C4-2B (cell line): ENCODE data around the gene LRRC75B.
"Not testable (repeated sequence)": the region's sequence is repeated elsewhere in the genome, so short reads cannot be mapped to it uniquely, and the experiment has no call there.

ENCODE experiments used
- H3K27ac ChIP-seq: fragments of 450-650 bp; 2 replicates; pipeline ENCODE4 v1.5.1; 2017
- ZFX ChIP-seq: fragments of 450-650 bp; IDR thresholded peaks from 2 replicates; pipeline ENCODE4 v1.6.1; 2017
- TF ChIP-seq, protein P1 (sequence below): fragments of 450-650 bp; conservative IDR thresholded peaks from 2 replicates; pipeline ENCODE4 v1.5.1; 2017; ENCODE audit warnings: mild to moderate bottlenecking

The LRRC75B gene, protein sequence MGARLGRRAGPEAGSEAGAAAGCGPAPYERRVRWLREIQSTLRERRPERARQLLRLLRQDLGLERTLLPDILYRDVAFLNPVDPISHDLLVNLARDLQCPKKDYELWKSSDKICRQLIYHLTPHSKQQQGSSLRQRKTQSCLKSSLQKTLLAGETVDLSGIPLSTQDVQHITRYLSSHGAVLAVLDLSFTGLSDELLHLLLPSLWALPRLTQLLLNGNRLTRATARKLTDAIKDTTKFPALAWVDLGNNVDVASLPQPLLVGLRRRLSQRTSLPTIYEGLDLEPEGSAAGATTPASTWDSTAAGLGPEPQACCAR

DNA sequence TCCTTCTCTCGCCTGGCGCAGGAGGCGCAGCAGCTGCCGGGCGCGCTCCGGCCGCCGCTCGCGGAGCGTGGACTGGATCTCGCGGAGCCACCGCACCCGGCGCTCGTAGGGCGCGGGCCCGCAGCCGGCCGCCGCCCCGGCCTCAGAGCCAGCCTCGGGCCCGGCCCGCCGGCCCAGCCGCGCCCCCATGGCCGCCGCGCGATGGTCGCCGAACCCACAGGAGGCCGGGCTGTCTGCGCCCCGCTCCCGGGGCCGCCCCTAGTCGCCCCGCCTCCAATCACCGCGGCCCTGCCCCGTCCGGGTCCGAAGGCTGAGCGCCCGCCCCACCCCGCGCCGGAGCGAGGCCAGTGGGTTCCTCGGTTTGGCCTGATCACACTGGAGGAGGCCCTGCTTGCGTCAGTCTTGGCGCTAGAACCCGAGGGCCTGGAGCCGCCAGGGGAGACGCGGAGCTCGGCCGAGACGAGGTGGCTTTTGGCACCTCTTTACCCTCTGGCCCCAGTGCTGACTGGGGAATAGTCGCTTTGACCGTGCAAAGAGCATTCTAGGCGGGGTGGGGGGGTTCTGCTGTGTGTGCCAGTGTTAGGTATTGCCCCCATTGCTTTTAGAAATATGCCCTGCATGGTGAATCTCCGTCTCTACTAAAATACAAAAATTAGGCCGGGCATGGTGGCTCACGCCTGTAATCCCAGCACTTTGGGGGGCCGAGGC lies at the start of gene LRRC75B:
Gene LRRC75B, minus strand, starts transcription at position 223 of the 708 bp plus-strand sequence. Its CDS starts 34 bp downstream, at position 189.
- peak; percentile 67; the same call in 1 of the 2 replicates for TF ChIP-seq ZFX
- TF ChIP-seq, protein P1, sequence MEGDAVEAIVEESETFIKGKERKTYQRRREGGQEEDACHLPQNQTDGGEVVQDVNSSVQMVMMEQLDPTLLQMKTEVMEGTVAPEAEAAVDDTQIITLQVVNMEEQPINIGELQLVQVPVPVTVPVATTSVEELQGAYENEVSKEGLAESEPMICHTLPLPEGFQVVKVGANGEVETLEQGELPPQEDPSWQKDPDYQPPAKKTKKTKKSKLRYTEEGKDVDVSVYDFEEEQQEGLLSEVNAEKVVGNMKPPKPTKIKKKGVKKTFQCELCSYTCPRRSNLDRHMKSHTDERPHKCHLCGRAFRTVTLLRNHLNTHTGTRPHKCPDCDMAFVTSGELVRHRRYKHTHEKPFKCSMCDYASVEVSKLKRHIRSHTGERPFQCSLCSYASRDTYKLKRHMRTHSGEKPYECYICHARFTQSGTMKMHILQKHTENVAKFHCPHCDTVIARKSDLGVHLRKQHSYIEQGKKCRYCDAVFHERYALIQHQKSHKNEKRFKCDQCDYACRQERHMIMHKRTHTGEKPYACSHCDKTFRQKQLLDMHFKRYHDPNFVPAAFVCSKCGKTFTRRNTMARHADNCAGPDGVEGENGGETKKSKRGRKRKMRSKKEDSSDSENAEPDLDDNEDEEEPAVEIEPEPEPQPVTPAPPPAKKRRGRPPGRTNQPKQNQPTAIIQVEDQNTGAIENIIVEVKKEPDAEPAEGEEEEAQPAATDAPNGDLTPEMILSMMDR: no peak
- H3K27ac ChIP-seq: peak within 1 kb of the TSS; percentile 97

DNA sequence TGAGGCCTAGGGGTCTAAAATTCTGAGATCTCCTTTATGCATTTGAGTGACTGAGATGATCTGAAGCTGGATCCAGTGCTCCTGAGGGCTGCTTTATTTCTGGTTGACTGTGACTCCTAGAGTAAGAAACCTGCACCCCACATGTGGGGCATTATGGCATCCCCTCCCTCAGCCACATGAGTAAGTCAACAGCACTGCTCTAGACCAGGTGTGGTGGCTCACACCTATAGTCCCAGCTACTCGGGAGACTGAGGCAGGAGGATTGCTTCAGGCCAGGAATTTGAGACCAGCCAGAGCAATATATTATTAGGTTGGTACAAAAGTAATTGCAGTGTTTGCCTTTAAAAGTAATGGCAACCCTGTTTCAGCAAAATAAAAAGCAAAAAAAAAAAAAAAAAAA lies 49.4 kb upstream of the LRRC75B start:
- not testable (repeated sequence) for H3K27ac ChIP-seq

DNA sequence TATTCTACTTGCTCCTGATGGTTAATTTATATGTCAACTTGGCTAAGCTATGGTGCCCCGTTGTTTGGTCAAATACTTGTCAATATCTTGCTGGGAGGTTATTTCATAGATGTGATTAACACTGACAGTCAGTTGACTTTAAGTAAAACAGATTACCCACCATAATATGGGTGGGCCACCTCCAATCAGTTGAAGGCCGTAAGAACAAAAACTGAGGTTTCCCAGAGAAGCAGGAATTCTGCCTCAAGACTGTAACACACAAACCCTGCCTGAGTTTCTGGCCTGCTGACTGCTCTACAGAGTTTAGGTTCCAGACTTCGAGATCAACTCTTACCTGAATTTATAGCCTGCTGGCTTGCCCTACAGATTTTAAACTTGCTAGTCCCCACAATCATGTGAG lies 43.6 kb upstream of the LRRC75B start:
- H3K27ac ChIP-seq: not testable (repeated sequence)

DNA sequence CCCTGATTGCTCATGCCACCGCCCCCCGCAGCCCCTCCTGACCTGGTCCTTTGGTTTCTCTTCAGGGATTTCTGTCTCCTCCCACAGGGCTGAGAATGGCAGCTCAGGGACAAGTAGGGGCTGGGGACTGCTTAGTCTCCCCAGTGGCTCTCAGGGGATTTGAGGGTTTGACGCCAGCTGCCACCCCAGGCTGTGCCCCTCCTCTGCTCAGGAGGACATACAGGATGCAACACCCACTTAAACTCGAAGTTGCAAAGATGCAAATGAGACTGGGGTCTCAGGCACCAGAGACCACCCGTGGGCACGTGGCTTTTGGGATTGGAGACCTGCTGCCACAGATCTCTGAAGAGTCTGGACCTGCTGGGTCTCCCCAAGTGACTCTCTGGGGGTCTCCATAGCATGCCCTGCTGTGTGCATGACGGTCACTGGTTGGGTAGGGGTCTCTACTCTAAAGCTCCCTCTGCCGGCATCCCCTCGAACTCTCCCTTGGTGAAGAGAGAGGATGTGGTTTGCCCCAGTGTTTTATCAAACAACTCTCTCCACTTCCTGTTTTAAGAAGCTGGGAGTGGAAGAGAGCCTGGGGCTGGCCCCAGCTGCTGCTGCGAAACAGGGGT lies 42.0 kb upstream of the LRRC75B start:
- H3K27ac ChIP-seq: not testable (repeated sequence)

DNA sequence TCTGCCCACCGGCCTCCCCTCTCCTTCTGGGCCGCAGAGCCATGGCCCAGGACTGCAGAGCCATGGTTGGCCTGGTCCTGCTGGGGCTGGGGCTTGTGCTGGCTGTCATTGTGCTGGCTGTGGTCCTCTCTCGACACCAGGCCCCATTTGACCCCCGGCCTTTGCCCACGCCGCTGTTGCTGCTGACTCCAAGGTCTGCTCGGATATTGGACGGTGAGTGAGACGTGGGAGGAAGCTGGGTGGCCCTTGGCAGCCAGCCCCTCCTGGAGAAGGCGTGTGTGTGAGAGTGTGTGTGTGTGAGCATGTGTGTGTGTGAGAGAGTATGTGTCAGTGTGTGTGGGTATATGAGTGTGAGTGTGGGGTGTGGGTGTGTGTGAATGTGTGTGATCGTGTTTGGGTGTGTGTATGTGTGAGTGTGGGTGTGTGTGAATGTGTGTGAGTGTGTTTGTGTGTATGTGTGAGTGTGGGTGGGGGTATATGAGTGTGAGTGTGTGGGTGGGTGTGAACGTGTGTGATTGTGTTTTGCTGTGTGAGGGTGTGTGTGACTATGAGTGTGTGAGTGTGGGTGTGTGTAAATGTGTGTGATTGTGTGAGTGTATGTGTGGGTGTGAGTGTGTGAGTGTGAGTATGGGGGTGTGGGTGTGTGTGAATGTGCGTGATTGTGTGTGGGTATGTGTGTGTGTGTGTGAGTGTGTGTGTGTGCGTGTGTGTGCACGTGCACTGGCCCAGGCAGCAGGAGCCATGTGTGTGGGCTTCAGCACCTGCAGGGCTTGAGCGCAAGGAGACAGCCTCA lies 40.6 kb upstream of the LRRC75B start:
- not testable (repeated sequence) for H3K27ac ChIP-seq

DNA sequence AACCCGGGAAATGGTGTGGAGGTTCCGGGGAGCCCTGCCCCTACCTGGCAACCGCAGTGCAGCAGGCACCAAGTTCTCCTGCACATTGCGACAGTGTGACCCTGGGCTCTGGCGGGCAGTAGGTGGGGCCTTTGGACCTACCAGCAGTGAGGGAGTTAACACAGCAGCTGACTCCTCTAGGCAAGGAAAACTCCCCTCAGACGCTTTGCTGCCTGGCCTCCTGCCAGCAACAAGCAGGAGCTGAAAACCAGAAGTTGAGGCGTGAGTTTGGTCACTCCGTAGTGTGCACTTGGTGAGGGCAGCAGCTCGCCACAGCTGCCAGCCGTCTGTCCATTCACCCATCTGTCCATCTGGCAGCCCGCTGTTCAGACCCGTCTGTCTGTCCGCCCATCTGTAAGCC lies 39.8 kb upstream of the LRRC75B start:
- H3K27ac ChIP-seq: not testable (repeated sequence)

DNA sequence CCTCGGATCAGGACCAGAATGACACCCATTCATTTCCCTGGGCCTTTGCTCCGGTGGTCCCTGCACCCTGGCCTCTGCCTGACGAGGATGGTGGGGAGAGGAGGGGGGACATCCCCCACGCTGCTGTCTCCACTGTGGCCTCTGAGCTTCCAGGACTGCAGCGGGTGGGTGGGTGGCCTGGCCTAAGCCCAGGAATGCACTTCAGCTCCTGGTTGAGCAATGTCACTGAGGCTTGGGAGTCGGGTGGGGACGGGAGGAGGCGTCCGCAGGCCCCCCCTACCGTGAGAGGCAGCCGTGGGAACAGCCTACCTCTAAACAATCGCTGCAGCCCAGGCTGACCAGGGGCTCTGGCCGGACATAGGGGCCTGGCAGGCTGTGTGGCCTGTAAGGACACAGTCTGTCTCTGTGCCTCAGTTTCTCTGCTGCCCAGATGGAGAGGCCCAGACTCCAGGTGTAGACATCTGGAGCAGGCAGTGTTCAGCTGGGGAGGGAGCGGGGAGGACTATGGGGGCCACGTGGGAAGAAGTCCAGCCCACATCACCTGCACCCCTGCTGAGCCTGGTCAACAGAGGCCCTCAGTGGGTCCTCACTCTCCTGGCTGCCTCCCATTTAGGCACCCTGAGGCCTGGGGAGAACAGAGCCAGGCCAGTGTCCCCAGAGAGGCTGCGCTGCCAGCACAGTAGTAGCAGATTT lies 38.7 kb upstream of the LRRC75B start:
- not testable (repeated sequence) for H3K27ac ChIP-seq

DNA sequence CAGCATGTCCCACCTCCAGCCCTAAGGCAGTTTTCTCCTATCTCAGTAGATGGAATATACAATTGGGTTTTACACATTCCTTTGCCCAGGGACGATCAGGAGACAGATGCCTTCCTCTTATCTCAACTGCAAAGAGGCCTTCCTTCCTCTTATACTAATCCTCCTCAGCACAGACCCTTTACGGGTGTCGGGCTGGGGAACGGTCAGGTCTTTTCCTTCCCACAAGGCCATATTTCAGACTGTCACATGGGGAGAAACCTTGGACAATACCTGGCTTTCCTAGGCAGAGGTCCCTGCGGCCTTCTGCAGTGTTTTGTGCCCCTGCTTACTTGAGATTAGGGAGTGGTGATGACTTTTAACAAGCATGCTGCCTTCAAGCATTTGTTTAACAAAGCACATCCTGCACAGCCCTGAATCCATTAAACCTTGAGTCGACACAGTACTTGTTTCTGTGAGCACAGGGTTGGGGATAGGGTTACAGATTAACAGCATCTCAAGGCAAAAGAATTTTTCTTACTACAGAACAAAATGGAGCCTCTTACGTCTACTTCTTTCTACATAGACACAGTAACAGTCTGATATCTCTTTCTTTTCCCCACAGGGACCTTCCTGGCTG lies 38.0 kb upstream of the LRRC75B start:
- H3K27ac ChIP-seq: not testable (repeated sequence)

DNA sequence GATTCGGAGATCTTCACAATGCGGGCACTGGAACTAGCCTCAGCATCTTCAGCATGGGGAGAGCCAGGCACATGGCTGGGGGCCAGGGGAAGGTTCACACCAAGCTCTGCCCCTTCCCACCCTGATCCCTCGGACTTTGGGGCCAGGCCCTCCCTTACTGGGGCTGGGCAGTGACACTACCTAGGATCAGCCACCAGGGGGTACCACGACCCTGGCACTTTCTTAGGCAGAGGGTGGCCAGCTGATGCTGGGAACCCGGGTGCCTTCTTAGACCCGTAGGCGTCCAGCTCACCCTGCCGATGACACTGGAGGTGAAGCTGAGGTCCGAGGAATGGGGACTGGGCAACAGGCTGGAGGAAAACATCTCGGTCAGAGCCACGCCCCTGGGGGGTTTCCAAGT lies 36.2 kb upstream of the LRRC75B start:
- not testable (repeated sequence) for H3K27ac ChIP-seq
- TF ChIP-seq, protein P1: peak; percentile 51; the same call in 1 of the 2 replicates

DNA sequence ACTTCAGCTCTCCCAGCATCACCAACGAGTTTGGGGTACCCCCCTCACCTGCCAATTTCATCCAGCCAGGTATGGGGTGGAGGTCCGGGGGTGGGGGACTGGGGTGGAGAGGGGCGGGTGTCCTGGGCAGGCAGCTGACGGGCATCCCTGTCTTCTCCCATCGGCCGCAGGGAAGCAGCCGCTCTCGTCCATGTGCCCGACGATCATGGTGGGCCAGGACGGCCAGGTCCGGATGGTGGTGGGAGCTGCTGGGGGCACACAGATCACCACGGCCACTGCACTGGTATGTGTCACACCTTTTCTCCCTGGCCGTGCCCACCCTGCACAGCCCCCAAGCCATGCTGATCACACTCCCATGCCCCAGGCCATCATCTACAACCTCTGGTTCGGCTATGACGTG lies 35.0 kb upstream of the LRRC75B start:
- not testable (repeated sequence) for H3K27ac ChIP-seq

DNA sequence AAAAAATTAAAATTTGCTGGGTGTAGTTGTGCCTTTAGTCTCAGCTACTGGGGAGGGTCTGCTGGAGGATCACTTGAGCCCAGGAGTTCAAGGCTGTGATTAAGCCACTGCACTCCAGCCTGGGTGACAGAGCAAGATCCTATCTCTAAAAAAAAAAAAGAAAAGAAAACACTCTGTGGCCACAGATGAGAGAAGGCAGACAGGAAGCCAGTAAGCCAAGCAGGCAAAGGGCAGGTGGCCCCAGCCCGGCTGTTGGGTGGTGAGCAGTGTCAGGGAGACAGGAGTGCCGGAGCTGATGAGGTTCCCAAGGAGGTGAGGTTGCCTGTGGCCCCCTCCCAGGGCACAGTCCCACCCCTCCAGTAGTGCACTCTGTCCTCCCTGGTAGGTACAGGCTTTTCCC lies 29.7 kb upstream of the LRRC75B start:
- H3K27ac ChIP-seq: not testable (repeated sequence)

DNA sequence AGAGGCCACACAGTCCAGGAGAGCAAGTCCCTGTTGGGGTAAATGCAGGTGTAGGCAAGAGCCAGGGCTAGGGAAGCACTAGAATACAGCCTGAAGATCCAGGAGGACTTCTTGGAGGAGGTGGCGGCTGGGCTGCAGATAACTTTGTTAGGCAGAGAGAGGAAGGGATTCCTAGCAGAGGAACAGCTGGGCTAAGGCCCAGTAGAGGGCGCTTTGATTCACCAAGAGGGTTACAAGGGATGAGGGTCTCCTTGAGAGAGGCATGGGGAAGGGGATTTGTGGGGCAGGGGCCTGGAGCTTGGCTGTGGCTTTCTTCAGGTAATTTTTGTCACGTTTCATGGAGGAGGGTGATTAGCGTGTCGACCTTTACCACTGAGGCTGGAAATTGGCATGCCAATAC lies 28.4 kb upstream of the LRRC75B start:
- not testable (repeated sequence) for H3K27ac ChIP-seq

DNA sequence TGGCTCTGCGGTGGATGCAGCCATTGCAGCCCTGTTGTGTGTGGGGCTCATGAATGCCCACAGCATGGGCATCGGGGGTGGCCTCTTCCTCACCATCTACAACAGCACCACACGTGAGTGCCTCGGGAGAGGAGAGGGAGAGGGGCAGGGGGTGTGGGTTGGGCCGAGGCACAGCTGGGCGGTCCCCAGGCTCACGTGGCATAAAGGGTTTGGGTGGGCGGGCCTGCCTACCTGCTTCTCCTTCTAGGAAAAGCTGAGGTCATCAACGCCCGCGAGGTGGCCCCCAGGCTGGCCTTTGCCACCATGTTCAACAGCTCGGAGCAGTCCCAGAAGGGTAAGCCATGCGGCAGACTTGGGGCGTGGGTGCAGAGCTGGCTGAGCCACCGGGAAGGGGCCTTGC lies 21.9 kb upstream of the LRRC75B start:
- not testable (repeated sequence) for H3K27ac ChIP-seq

DNA sequence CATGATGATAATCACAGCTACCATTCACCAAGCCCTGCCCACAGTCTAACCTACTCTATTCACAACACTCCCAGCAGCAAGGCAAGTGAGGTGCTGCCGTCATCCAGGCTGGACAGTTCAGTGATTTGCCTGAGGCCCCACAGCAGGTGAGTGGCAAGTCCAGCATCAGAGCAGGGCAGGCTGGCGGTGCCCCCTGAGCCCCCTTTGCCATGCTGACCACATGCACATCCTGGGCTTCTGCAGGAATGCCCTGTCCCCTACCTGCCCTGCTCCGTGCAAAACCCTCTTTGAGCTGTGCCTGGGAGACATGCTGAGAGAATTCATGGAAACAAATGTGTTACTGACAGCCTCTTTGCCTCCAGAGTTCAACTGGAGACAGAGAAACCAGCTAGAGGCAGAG lies 17.0 kb upstream of the LRRC75B start:
- not testable (repeated sequence) for H3K27ac ChIP-seq

DNA sequence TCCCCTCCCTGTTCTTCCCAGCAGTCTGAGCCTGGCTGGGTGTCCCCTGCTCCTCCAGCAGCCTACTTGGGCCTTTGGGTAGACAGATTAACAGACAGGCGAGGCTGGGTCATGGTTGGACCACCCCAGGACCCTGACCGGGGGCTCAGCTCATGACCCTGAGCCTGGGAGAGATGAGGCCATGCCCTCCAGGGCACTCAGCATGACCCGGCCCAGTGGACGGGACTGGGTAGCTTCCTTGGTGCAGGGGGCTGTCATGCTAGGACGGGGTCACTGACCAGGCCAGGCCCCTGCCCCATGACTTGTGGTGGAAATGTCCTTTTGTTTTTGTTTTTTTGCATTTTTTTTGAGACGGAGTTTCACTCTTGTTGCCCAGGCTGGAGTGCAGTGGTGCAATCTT lies 15.5 kb upstream of the LRRC75B start:
- H3K27ac ChIP-seq: not testable (repeated sequence)

DNA sequence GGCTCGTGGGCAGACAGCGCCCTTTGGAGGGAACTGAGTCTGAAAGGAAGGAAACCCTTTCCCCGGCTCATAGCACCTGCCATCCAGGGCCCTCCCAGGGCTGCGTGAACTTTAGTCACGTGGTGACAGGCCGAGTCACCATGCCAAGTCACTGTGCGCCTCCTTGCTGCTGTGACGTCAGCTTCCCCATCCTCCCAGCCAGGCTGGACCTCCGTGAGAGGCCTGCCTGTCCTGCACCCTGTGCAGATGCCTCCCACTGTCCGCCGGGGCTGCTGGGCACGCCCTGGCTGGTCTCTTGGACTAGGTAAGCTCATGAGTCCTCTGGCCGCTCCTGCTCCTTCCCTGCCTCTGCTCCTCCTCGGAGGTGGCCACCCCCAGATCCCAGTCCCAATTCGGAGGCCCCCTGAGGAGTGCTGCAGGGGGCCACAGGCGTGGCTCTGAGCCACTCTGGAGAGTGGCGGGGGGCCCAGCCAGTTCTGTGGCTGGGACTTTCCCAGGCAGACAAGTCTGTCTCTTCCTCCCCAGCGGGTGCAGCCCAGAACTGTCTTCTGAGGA lies 14.6 kb upstream of the LRRC75B start:
- H3K27ac ChIP-seq: not testable (repeated sequence)

DNA sequence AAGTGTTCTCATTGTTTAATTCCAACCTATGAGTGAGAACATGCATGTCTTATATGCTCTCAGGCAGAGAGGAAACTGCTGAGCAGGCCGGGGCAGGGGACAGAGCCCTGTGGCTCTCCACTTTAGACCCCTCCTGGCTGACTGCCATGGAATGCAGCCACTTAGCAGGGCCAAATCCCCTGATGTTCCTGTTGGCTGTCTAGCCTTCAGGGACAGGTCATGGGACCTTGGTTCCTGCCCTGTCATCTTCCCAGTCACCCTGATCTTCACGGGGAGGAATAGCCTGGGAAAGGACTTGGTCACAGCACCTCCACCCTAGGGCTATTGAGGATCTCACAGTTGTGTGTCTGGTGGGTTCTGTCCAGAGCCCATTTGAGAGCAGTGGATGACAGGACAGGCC lies 13.5 kb upstream of the LRRC75B start:
- H3K27ac ChIP-seq: not testable (repeated sequence)
